H9 (cell line): ENCODE data around the gene PLCB1. TPM values are rescaled to one million over a fixed set of nuclear protein-coding genes. Genes with fewer than 3 reads are reported as not detected.

Source experiments
- DNase-seq: peaks from one replicate; pipeline ENCODE4 v3.0.0-alpha.2; 2017
- H2AFZ ChIP-seq: one replicate; pipeline ENCODE4 v1.6.1; 2013; ENCODE audit warnings: mild to moderate bottlenecking, low read length, control low read depth, moderate library complexity
- H2AK5ac ChIP-seq: 2 replicates; pipeline ENCODE4 v1.6.1; 2013; ENCODE audit warnings: low read length, control low read depth, mixed read lengths; ENCODE audit not compliant: insufficient read length
- H2BK120ac ChIP-seq: one replicate; pipeline ENCODE4 v1.6.1; 2013; ENCODE audit warnings: low read depth, mild to moderate bottlenecking, low read length, control low read depth, inconsistent platforms; ENCODE audit not compliant: poor library complexity, severe bottlenecking
- H2BK12ac ChIP-seq: 2 replicates; pipeline ENCODE4 v1.6.1; 2013; ENCODE audit warnings: low read length, control low read depth, mixed read lengths, low read depth; ENCODE audit not compliant: insufficient read length
- H2BK15ac ChIP-seq: 2 replicates; pipeline ENCODE4 v1.6.1; 2013; ENCODE audit warnings: low read depth, low read length, control low read depth
- H2BK20ac ChIP-seq: one replicate; pipeline ENCODE4 v1.6.1; 2013; ENCODE audit warnings: low read depth, mild to moderate bottlenecking, low read length, control low read depth, inconsistent platforms; ENCODE audit not compliant: poor library complexity, severe bottlenecking
- H2BK5ac ChIP-seq: 2 replicates; pipeline ENCODE4 v1.6.1; 2013; ENCODE audit warnings: low read length, control low read depth, mixed read lengths; ENCODE audit not compliant: insufficient read length
- H3K14ac ChIP-seq: 2 replicates; pipeline ENCODE4 v1.6.1; 2013; ENCODE audit warnings: low read length, control low read depth; ENCODE audit not compliant: insufficient read depth
- H3K18ac ChIP-seq: 2 replicates; pipeline ENCODE4 v1.6.1; 2013; ENCODE audit warnings: low read depth, mild to moderate bottlenecking, mixed read lengths, low read length, control low read depth; ENCODE audit not compliant: insufficient read length
- H3K23ac ChIP-seq: 2 replicates; pipeline ENCODE4 v1.6.1; 2013; ENCODE audit warnings: low read length, control low read depth, mixed read lengths, low read depth; ENCODE audit not compliant: insufficient read length
- H3K23me2 ChIP-seq: 2 replicates; pipeline ENCODE4 v1.6.1; 2013; ENCODE audit warnings: low read depth, mild to moderate bottlenecking, mixed read lengths, low read length, control low read depth; ENCODE audit not compliant: insufficient read length, poor library complexity, severe bottlenecking
- H3K27ac ChIP-seq: 2 replicates; pipeline ENCODE4 v1.5.1; 2013; ENCODE audit warnings: low read length, control low read depth, mixed read lengths, low read depth; ENCODE audit not compliant: insufficient read length
- H3K27me3 ChIP-seq: 2 replicates; pipeline ENCODE4 v1.6.1; 2013; ENCODE audit warnings: low read length, control low read depth, inconsistent platforms; ENCODE audit not compliant: insufficient read depth
- H3K4ac ChIP-seq: 2 replicates; pipeline ENCODE4 v1.6.1; 2013; ENCODE audit warnings: low read depth, mild to moderate bottlenecking, control low read depth, inconsistent platforms, low read length, moderate library complexity
- H3K4me1 ChIP-seq: 2 replicates; pipeline ENCODE4 v1.6.1; 2013; ENCODE audit warnings: low read length, control low read depth, inconsistent platforms; ENCODE audit not compliant: insufficient read depth
- H3K4me2 ChIP-seq: 2 replicates; pipeline ENCODE4 v1.6.1; 2013; ENCODE audit warnings: low read length, control low read depth, mixed read lengths; ENCODE audit not compliant: insufficient read length, insufficient read depth
- H3K56ac ChIP-seq: 2 replicates; pipeline ENCODE4 v1.6.1; 2013; ENCODE audit warnings: low read depth, mild to moderate bottlenecking, mixed read lengths, low read length, control low read depth; ENCODE audit not compliant: insufficient read length
- H3K79me1 ChIP-seq: 2 replicates; pipeline ENCODE4 v1.6.1; 2013; ENCODE audit warnings: low read depth, mild to moderate bottlenecking, moderate library complexity, low read length, control low read depth, inconsistent platforms; ENCODE audit not compliant: insufficient read depth, poor library complexity, severe bottlenecking
- H3K79me2 ChIP-seq: 2 replicates; pipeline ENCODE4 v1.6.1; 2013; ENCODE audit warnings: low read length, control low read depth, inconsistent platforms; ENCODE audit not compliant: insufficient read depth
- H3K9ac ChIP-seq: 2 replicates; pipeline ENCODE4 v1.6.1; 2013; ENCODE audit warnings: low read length, control low read depth, mixed read lengths; ENCODE audit not compliant: insufficient read length; ENCODE audit errors: extremely low read depth
- H3K9me3 ChIP-seq: one replicate; pipeline ENCODE4 v1.6.1; 2013; ENCODE audit warnings: low read depth, low read length, inconsistent platforms; ENCODE audit not compliant: control insufficient read depth
- H3T11ph ChIP-seq: one replicate; pipeline ENCODE4 v1.6.1; 2013; ENCODE audit warnings: mild to moderate bottlenecking, low read length, control low read depth, inconsistent platforms
- H4K20me1 ChIP-seq: one replicate; pipeline ENCODE4 v1.6.1; 2013; ENCODE audit not compliant: control insufficient read depth, insufficient read length, insufficient read depth
- H4K5ac ChIP-seq: 2 replicates; pipeline ENCODE4 v1.6.1; 2013; ENCODE audit warnings: low read depth, mild to moderate bottlenecking, mixed read lengths, low read length, control low read depth; ENCODE audit not compliant: insufficient read length
- H4K8ac ChIP-seq: replicated peaks from 2 replicates; pipeline ENCODE4 v1.6.1; 2013; ENCODE audit warnings: low read length, control low read depth, mixed read lengths, low read depth; ENCODE audit not compliant: insufficient read length
- H4K91ac ChIP-seq: 2 replicates; pipeline ENCODE4 v1.6.1; 2013; ENCODE audit warnings: low read depth, mild to moderate bottlenecking, moderate library complexity, mixed read lengths, low read length, control low read depth; ENCODE audit not compliant: insufficient read length
- H3K27ac Mint-ChIP-seq, 3 experiments: 2 replicates in 2 of 3; 3 replicates in 1 of 3; pipeline ENCODE4 v1.8.0; 2020 to 2021; ENCODE audit warnings: mixed read lengths in 3 of 3, mild to moderate bottlenecking in 1 of 3, moderate library complexity in 1 of 3
- H3K27me3 Mint-ChIP-seq: 2 replicates; pipeline ENCODE4 v1.8.0; 2021; ENCODE audit warnings: low read depth, mild to moderate bottlenecking, moderate library complexity, mixed read lengths
- H3K36me3 Mint-ChIP-seq, 3 experiments: 2 replicates in 2 of 3; 3 replicates in 1 of 3; pipeline ENCODE4 v1.8.0; 2020 to 2021; ENCODE audit warnings: low read depth in 3 of 3, mixed read lengths in 3 of 3; ENCODE audit not compliant: insufficient read depth in 1 of 3
- H3K4me1 Mint-ChIP-seq, 2 experiments: 2 replicates each; pipeline ENCODE4 v1.8.0; 2020; ENCODE audit warnings: mixed read lengths in 2 of 2
- H3K4me3 Mint-ChIP-seq, 2 experiments: 2 replicates in 1 of 2; 3 replicates in 1 of 2; pipeline ENCODE4 v1.8.0; 2020 to 2021; ENCODE audit warnings: mild to moderate bottlenecking in 2 of 2, mixed read lengths in 2 of 2, moderate library complexity in 1 of 2
- H3K9me3 Mint-ChIP-seq, 2 experiments: 2 replicates in 1 of 2; 3 replicates in 1 of 2; pipeline ENCODE4 v1.8.0; 2020; ENCODE audit warnings: mild to moderate bottlenecking in 2 of 2, mixed read lengths in 2 of 2, moderate library complexity in 1 of 2
- WGBS: extraction: QIAGEN DNeasy Blood & Tissue Kit; methylation state at CpG from one replicate; pipeline ENCODE4 v1.1.7; 2013; ENCODE audit warnings: missing lambda C conversion rate, low lambda C conversion rate, mixed read lengths; ENCODE audit not compliant: insufficient read length; ENCODE audit errors: extremely low coverage; 5-methylcytosine and 5-hydroxymethylcytosine counted together
- total RNA-seq: library from RNA; stranded (reverse); gene quantifications from 2 replicates; pipeline ENCODE4 v1.2.1, GENCODE V29; 2021
- TF ChIP-seq, protein P1 (sequence below): fragments of 200-600 bp; sonication (generic); conservative IDR thresholded peaks from 3 replicates; pipeline ENCODE4 v1.8.0; 2021; ENCODE audit warnings: antibody characterized with exemption, mild to moderate bottlenecking

The PLCB1 gene
- total RNA-seq, 1 experiment from 2014 or later: 11.5 TPM

DNA sequence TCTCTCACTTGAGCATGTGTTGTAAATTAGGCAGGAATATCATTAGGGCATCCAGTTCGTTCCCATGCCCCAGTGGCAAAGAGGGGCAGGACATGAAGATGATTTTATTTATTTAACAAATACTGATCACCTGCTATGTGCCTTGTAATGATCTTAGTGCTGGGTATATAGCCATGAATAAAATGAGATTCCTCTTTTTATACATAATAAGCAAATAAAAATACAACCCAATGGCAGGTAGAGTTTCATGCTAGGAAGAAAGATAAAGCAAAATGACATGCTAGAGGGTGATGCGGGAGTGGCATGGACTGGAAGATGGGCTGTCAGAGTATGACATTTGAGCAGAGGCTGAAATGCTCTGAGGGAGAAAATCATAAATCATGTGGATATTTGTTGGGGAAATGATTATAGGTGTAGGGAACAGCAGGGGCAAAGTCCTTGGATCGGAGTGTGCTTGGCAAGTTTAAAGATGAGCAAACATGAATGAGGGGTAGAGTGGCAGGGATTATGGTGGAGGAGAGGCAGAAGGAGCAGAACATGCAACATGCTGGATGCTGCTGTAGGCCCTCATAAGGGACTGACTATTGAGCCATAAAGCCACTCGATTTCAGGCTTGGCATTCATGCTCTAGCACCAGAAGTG lies 342.1 kb downstream of the PLCB1 start:
- H3K27ac ChIP-seq: no peak overlapping the region
- H4K20me1 ChIP-seq: no peaks in the 10 kb centered on the region
- WGBS: no CpG with 5 or more reads among the region's 4 CpGs

More for the DNA sequence above, 342.1 kb downstream of the PLCB1 start:
- H2BK20ac ChIP-seq: no peak overlapping the region
- no peak overlapping the region for H4K5ac ChIP-seq
- H4K8ac ChIP-seq: no peak overlapping the region
- H3K9me3 ChIP-seq: no peaks in the 10 kb centered on the region
- TF ChIP-seq, protein P1, sequence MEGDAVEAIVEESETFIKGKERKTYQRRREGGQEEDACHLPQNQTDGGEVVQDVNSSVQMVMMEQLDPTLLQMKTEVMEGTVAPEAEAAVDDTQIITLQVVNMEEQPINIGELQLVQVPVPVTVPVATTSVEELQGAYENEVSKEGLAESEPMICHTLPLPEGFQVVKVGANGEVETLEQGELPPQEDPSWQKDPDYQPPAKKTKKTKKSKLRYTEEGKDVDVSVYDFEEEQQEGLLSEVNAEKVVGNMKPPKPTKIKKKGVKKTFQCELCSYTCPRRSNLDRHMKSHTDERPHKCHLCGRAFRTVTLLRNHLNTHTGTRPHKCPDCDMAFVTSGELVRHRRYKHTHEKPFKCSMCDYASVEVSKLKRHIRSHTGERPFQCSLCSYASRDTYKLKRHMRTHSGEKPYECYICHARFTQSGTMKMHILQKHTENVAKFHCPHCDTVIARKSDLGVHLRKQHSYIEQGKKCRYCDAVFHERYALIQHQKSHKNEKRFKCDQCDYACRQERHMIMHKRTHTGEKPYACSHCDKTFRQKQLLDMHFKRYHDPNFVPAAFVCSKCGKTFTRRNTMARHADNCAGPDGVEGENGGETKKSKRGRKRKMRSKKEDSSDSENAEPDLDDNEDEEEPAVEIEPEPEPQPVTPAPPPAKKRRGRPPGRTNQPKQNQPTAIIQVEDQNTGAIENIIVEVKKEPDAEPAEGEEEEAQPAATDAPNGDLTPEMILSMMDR: no peak
- H2BK5ac ChIP-seq: no peak overlapping the region
- H3K23me2 ChIP-seq: no peaks in the 10 kb centered on the region
- Mint-ChIP-seq H3K4me3 (no peak overlapping the region), H3K36me3 (no peaks in the 10 kb centered on the region), H3K27me3 (no peaks in the 10 kb centered on the region), H3K4me1 (peaks cover 11 to 12% of the 10 kb centered on the region in 2 experiments), H3K9me3 (no peaks in the 10 kb centered on the region), H3K27ac (no peak overlapping the region; a peak in 1 of 7 replicates)
- no peaks in the 10 kb centered on the region for H3K27me3 ChIP-seq
- H2BK120ac ChIP-seq: no peak overlapping the region
- no peaks in the 10 kb centered on the region for H3K4me1 ChIP-seq
- no peak overlapping the region for H2BK12ac ChIP-seq
- no peak overlapping the region for H3K23ac ChIP-seq
- DNase-seq: no peak
- no peak overlapping the region for H3K4me2 ChIP-seq
- no peak overlapping the region for H4K91ac ChIP-seq
- H2BK15ac ChIP-seq: no peak overlapping the region
- H3K9ac ChIP-seq: no peak overlapping the region
- no peak overlapping the region for H3K14ac ChIP-seq
- H3T11ph ChIP-seq: no peak overlapping the region
- no peaks in the 10 kb centered on the region for H3K79me2 ChIP-seq
- H3K56ac ChIP-seq: no peak overlapping the region
- no peak overlapping the region for H2AFZ ChIP-seq
- no peak overlapping the region for H2AK5ac ChIP-seq
- no peaks in the 10 kb centered on the region for H3K79me1 ChIP-seq
- H3K18ac ChIP-seq: no peak overlapping the region
- H3K4ac ChIP-seq: no peak overlapping the region
